ENCODE data around the gene FUS. TPM values are rescaled to one million over a fixed set of nuclear protein-coding genes. Genes with fewer than 3 reads are reported as not detected.

FUS gene
- total and polyA plus RNA-seq, 9 of the 15 experiments (the other 6 are each of a cell fraction or from before 2014, with no cell fraction given): 43.9 to 575 (median 87.2) TPM

GRCh38 chr16:31179747-31180459 is at the start of gene FUS (continued):
- no peak for TF ChIP-seq ZNF407 (IDR thresholded peaks at IDR 0.05; ENCODE audit: low read depth)
- peak; percentile 96 for TF ChIP-seq ZNF511 (CRISPR knock-in tag; IDR thresholded peaks at IDR 0.05)
- no peak for TF ChIP-seq TRIM25 (IDR thresholded peaks at IDR 0.05; ENCODE audit: borderline replicate concordance)
- TF ChIP-seq EHMT2 (IDR thresholded peaks at IDR 0.05): no peak
- TF ChIP-seq KAT2B (IDR thresholded peaks at IDR 0.05; ENCODE audit: low read depth, low read length): no peak
- TF ChIP-seq SAP30 (IDR thresholded peaks at IDR 0.05; ENCODE audit: borderline replicate concordance, insufficient read depth, low read depth, low read length, poor library complexity, severe bottlenecking): no peak
- peak in 1 of 2 experiments; percentile 59; a peak in 1 of 4 replicates for TF ChIP-seq RCOR1 (IDR thresholded peaks at IDR 0.05; ENCODE audit: borderline replicate concordance in 1 of 2, low read depth in 2 of 2, low read length in 2 of 2)
- TF ChIP-seq KLF1 (tag; IDR thresholded peaks at IDR 0.05): peak; percentile 66
- no peak for TF ChIP-seq CBX3 (IDR thresholded peaks at IDR 0.05; ENCODE audit: borderline replicate concordance in 1 of 2, low read length in 2 of 2)
- no peak for TF ChIP-seq NCOA4 (IDR thresholded peaks at IDR 0.05; ENCODE audit: partially characterized antibody)
- TF ChIP-seq CLOCK (CRISPR knock-in tag; IDR thresholded peaks at IDR 0.05; ENCODE audit: borderline replicate concordance): no peak
- peak; percentile 48 for TF ChIP-seq ZNF239 (CRISPR knock-in tag; IDR thresholded peaks at IDR 0.05)
